ENCODE results near the gene LBH.

Gene LBH

DNA sequence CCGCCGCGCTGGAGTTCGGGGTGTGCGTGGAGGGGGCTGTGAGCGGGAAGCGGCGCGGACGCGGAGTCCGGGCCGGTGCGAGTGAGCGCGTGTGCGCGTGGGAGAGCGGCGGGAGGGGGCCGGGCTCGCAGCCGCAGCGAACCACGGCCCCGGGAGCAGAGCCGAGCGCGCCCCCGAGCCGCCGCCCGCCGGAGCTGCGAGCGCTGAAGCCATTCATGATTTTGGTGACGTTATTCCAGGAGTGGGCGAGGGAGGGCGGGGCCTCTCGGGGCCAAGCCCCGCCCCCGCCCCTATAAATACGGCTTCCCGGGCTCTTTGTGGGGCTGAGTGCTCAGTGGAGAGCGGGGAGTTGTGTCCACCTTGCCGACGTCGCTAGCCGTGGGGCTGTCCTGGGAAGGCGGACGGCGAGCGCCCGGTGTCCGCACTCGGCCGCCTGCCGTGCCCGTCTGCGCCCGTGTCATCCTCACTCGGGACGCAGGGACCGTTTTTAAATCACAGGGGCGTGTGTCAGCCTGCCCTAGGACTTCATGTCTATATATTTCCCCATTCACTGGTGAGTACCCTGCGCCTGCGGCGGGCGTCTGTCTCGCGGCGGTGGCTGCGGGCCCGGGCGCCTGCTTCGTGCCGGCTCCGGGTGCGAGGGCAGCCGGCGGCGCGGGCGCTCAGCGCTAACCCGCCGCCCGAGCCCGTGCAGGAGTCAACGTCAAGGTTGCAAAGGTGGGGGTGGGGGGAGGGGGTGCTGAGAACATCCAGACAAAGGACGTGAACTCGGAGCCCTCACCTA lies at the start of gene LBH:
TSS of gene LBH (plus strand) at position 323 of the 784 bp plus-strand sequence. CDS start at position 528, 205 bp downstream.
- DNase-seq = no peak

DNA sequence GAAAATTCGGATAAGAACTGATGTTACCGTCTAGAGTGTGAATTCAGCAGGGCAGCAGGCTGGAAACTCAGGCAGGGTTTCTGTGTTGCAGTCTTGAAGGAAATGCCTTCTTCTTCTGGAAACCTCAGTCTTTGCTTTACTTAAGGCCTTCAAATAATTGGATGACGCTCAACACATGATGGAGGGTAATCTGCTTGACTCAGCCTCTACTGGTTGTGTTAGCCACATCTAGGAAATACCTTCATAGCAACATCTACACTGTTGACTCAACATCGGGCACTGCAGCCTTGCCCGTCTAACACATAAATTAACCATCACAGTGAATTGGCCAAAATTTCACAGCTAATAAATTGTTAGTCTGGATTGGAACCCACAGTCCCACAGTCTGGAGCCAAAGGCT lies 47.3 kb upstream of the LBH start:
- DNase-seq = no peak

GRCh38 chr2:30185178-30185577 lies 46.2 kb upstream of the LBH start:
- DNase-seq = no peak

GRCh38 chr2:30188292-30188691 lies 43.0 kb upstream of the LBH start:
- DNase-seq = no peak

DNA sequence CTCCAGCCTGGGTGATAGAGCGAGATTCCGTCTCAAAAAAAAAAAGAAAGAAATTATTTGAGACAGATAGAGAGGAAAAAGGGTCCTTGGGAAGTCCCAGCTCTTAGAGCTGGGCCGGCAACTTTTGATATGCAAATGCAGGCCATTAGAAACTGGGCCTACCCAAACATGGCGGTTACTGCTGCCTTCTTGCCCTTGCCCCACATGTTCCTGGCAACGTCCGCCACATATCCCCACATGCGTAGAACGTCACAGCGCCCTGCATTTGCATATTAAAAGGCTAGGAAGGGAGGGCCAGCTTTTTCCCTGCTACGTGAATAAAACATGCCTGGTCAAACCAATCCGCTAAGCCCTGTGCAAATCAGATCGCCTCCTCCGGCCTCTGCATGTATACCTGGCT lies 40.7 kb upstream of the LBH start:
- no peak for DNase-seq

DNA sequence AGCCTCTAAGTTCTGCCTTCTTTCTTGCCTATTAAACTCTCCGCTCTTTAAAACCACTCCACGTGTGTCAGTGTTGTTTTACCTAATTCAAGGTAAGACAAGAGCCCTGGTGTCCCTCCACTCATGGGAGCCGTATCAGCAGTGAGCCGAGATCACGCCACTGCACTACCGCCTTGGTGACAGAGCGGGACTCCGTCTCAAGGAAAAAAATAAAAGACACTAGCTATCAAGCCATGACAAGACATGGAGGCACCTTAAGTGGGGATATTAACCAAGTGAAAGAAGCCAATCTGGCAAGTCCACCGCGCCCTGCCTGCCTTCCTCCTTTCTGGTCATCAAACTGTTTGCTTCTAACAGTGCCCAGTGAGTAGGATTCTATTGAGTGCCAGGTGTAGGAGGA lies 40.2 kb upstream of the LBH start:
- DNase-seq = no peak

GRCh38 chr2:30191819-30192271 lies 39.5 kb upstream of the LBH start:
- DNase-seq = no peak

DNA sequence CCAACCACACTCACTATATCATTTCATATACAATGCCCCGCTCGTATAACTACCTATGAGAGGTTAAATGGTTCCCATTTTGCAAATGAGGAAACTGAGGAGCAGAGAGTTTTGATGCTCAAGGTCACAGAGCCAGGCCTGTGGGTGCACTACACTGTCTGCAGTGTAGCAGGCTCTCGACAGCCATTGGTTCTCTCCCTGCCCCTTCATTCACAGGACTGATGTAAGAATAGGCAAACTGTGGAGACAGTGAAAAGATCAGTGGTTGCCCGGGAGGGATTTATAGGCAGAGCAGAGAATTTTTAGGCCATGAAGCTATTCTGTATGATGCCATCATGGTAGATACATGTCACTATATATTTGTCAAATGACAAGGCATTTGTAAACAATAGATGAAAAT lies 39.0 kb upstream of the LBH start:
- DNase-seq = no peak

DNA sequence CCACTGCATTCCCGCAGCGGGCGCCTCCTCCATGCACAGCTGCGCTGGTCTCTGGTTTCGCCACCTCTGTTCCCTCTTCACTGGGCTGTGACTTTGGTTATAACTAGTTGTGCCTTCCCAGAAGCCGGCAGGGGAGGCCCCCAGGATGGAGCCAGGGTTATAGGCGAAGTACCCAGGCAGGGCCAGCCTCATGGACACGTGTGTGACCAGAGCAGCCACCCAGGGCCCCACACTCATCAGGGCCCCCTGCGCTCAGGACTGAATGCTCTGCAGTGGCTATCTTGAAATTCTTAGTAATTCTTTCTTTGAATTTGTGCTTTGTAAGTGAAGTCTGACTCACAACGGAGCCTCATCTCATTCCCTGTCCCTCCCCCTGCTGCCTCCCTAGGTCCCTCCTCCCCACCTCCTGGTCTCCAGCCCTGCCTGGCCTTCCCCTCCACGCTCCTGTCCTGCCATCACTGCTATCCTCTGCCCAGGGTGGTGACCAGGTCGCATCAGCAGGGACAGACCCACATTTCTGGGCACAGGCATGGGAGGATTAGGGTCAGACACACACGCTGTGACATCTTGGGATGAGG lies 38.1 kb upstream of the LBH start:
- no peak for DNase-seq

- DNase-seq = no peak
These were observed 36.9 kb upstream of the LBH start for GRCh38 chr2:30194421-30194820.

DNA sequence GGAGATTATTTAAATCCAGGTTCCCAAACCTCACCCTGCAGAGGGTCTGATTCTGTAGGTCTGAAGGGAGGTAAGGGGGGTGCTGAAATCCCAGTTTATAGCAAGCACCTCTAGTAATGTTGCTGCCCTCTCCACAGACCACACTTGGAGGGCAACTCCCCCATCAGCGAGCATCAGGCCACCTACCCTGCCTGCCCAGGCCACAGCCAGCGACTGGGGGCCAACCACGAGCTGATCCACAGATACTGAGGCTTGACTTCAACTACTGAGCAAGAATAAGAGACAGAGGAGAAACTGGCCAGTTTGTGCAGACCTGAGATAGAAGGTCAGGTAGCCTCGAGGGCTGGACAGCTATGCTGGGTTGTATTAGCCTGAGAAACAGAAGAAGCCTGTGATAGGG lies 36.3 kb upstream of the LBH start:
- DNase-seq = no peak

DNA sequence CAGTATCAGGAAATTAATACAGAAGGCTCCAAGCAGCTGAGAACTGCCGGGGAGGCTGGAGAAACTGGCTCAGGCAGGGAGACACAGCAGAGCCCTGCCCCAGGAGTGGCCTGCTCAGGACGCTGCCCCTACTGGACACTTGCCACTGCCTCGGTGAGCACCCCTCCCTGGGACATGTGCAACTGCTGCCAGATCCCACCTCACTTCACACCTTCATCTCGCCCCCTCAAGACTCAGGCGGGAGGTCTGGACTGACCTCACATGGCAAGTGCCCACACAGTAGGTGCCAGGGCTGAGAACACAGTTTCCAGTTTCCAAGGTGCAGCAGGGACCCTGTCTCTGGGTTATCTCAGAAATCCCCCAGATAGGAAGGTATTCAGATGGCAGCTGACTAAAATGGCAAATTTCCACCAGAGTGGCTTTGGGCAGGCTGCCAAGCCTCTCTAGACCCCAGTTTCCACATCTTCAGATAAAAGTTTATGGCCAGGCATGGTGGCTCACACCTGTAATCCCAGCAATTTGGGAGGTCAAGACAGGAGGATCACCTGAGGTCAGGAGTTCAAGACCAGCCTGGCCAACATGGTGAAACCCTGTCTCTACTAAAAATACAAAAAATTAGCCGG lies 33.7 kb upstream of the LBH start:
- no peak for DNase-seq

DNA sequence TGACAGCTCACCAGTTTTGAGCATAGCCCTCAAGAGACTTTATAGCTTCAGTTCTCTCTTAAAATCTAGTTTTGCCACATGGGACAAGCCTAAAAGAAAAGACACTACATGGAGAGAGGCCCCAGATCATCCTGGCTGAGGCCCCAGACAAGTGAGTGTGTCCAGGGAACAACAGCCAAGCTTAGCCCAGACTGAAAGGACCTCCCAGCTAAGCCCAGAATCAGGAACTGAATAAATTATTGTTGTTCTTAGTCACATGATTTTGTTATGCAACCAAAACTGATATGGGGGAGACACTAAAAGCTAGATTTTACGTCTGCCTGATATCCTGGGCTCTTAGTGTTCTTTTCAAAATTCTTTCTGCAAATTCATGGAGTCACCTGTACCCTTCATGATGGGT lies 29.3 kb upstream of the LBH start:
- no peak for DNase-seq

DNA sequence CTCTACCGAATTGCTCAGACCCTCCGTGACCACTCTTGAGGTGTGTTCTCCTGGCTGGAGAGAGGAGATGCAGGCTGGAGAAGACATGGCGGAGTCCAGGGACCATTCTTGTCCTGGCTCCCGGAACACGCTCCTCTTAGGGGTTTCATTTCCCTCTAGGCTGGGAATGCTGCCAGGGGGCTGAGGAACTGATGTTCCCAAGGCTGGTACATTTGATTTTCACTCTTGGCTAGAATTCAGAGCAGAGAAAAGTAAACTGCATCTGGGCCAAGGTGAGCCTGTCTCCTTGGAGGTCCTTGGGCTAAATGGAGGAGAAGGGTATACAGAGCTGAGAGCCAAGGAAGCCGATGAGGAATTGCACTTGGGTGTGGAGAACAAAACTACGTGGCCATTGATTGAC lies 28.2 kb upstream of the LBH start:
- DNase-seq = no peak

DNA sequence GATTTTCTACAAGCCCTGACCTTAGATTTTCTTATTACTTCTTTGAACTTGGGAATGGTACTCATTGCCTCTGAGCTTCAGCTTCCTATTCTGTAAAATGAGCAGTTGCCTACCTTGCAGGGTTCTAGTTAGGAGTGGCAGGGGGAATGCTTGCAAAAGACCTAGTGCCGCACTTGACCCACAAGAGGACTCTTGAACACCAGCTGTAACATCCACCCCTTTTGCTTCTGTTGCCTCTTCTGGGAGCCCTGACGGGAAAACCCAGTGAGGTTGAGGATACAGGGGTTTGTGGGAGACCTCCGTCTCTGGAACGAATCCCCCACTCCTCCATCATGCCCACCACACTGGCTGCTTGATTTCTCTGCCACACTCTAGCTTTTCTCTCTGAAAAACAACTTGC lies 27.1 kb upstream of the LBH start:
- DNase-seq = peak in 1 of 2 experiments; percentile 12

- DNase-seq = no peak
These were observed 25.9 kb upstream of the LBH start for GRCh38 chr2:30205456-30205855.

GRCh38 chr2:30206461-30207430 lies 24.6 kb upstream of the LBH start:
- no peak for DNase-seq

GRCh38 chr2:30208453-30208852 lies 22.9 kb upstream of the LBH start:
- peak in 1 of 2 experiments; percentile 18 for DNase-seq

DNA sequence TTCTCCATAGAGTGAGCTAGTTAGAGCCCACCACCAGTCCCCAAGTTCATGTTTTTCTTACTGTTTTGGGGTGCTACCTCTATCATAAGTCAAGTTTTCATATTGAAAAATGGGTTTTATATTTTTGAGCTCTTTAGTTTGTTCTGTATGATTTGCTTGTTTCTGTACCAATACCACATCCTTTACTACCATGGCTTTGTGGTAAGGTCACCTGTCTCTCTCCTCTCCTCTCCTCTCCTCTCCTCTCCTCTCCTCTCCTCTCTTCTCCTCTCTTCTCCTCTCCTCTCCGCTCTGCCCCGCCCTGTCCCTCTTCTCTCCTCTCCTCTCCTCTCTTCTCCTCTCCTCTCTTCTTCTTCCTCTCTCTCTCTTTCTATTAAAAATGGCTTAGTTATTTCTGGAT lies 22.1 kb upstream of the LBH start:
- DNase-seq = no peak

- DNase-seq = no peak
These were observed 18.0 kb upstream of the LBH start for GRCh38 chr2:30213326-30213725.

DNA sequence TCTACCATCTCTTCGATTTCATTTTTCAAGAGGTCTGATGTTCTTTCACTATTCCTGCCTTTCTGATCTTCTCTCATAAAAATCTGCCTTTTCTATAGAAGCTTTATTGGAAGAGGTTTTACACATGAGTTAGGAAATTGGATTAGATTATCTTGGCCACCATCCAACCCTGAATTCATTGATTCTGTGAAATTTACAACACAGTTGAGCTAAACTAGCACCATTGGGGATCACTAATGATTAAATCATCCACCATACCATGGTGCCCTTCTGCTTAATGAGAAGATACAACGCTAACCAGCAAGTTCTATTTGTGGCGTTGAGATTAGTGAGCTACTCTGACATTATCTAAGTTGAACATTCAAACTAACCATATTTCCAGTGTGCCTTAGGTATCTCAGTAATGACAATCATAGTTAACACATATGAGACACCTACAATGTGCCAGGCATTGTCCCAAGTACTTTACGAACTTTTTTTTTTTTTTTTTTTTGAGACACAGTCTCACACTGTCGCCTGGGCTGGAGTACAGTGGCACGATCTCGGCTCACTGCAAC lies 17.3 kb upstream of the LBH start:
- DNase-seq = no peak

DNA sequence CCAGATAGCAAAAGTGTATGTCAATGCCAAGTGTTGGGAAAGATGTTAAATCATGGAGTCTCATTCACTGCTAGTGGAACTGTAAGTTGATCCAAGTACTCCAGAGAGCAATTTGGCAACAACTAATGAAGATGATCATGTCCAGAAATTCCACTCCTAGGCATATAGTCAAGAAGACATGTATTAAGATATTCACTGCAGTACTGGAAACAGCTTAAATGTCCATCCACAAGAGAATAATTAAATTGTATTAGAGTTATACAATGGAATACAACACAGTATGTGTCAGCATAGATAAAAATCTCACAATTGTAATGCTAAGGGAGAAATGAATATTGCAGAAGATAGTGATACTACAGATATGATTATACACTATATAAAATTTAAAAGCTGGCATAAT lies 15.2 kb upstream of the LBH start:
- no peak for DNase-seq

All from NCI-H187 (cell line).